ENCODE measurements around the gene IL1R2. TPM values are rescaled to one million over a fixed set of nuclear protein-coding genes. Genes with fewer than 3 reads are reported as not detected.
"Not testable (repeated sequence)": the region's sequence is repeated elsewhere in the genome, so short reads cannot be mapped to it uniquely, and the experiment has no call there.

IL1R2 gene
- total RNA-seq, 1 donor from 2014 or later, result 3.6 TPM

DNA sequence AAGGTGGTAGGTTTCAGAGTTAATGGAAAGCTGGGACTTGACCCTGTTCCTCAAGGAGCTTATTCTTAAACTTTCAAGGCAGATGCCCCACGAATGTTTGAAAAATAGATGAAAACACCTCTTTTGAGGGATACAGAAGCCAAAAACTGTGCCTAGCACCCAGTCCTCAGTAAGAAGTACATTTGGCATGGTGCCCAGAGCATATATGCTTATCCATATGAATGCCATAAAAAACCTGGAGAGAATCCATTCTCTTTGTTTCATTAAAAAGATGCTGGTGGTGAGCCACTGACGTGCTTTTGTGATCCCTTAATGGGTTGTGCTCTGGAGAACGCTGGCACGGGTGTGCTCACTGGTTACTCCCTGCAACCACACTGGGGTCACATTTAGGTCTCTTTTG is 69.0 kb downstream of the IL1R2 start:
- DNase-seq (ENCODE audit: low spot score), result no peak

DNA sequence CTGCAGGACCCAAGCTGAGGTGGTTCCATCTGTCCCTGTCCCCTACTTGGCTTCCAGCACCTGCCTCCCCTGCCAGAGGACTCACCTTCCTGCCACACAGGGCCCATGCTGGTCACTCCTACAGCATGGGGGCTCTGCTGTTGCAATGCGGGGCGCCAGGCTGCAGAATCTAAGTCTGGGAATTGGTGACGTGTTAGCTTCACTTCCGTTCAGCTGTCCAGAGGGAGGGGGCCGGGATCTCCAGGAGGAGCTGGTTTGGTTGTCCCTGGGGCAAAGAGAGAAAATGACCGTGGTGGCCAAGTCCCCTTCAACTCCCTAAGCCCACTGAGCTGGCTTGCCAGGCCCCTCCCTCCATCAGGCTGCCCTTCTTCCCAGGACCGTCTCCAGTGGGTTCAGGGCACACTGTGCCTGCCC is 69.5 kb downstream of the IL1R2 start:
- DNase-seq (ENCODE audit: low spot score), result no peak

DNA sequence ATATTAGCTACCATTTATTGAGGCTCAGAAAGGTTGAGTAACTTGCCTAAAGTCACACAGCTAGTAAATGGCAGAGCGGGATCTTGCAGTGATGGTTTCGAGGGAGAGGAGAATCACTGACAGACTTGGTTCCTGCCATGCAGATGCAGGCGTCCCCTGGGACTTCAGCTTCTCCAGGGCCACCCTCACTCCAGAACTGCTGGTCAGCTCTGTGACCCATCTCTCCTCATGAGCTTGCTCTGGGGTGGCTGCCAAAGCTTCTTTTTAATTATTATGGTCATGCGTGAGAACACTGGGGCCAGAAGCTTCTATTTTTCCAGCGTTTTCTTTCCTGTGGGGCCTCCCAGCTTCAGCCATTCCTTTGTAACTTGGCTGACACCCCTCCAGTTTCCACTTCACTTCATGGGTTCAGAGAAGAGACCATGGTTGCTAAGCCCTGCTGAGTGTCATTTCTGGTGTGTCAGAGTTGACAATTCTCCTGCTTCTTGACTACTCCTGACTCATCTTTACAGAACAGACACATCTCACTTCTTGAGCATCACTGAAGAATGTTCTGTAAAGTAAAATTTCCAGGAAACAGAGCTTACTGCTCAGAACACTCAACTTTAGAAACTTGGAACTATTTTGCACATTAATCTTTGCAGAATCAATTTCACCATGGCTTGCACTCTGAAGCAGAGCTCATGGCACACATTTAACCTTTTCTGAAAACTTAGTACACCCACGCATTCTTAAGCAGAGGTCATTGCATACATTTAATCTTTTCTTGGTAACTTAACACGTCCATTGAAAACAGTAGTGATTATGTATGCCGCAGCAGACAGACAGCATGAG is 70.4 kb downstream of the IL1R2 start:
- peak; percentile 94 for DNase-seq (ENCODE audit: low spot score)

DNA sequence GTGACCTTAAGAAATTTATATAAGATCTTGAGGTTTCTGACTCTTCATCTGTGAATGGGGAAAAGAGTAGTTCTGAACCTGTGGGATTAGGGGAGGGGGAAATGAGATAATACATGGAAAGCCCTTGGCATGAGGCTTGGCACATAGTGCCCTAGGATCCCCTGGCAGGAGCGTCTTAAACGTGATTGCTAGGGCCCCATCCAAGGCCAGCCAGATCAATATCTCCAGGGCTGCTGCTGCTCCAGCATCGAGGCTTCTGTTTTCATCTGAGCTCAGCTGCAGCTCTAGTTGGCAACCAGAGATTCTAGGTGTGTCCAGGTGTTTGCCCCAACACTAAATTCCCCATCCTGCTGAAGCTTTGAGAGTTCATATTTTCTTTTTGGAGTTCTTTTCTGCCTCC is 71.0 kb downstream of the IL1R2 start:
- DNase-seq (ENCODE audit: low spot score), result no peak

DNA sequence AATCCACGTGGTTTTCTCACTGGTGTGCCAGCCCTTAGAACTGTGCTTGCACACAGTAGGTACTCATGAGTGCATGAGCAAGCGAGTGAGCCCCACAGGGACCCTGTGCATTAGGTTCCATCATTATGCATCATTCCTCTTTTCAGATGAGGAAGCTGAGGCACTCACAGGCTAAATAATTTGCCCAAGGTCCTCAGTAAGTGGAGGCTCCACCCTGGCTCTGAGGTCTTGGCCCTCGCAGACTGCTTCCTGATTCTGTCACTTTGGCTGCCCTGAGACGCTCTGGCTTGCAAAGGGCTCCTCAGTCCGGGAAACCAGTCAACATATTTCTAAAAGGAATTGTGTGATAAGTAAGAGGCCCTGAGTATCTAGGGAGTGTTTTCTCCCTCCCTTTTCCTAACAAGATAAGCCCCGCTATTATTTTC is 71.7 kb downstream of the IL1R2 start:
- peak; percentile 96 for DNase-seq (ENCODE audit: low spot score)

DNA sequence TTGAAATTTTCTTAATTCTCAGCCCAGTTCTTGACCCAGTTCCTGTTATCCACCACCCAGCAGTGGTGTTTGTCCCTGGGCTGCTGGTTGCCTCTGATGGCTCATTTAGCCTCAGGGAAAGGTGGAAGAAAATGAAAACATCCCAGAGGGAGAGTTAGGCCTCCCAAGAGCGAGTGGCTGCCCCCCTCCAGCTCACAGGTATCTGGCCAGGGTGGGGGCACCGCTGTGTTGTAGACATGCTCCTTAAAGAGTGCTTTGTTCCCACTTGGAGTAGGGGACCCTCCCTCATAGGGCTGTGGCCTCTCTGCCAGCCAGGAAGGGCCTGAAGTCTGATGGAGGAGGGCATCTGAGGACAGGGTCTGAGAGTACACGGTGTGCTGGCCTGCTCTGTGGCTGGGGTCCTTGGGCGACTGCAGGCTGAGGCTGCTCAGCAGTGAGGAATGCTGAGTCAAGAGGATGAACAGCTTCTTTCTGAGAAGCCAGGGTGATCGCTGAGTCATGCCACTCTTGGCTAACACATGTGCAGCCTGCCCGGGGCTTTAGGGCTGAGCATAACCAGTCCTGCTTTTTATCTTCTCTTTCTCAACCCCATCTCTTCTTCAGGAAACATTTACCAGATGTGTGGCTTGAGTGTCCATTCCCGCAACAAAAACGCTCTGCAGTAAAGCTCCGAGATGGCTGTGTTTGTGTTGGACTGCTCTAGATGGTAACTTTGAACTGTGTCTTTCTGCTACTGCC is 72.3 kb downstream of the IL1R2 start:
- DNase-seq (ENCODE audit: low spot score), result peak; percentile 98

DNA sequence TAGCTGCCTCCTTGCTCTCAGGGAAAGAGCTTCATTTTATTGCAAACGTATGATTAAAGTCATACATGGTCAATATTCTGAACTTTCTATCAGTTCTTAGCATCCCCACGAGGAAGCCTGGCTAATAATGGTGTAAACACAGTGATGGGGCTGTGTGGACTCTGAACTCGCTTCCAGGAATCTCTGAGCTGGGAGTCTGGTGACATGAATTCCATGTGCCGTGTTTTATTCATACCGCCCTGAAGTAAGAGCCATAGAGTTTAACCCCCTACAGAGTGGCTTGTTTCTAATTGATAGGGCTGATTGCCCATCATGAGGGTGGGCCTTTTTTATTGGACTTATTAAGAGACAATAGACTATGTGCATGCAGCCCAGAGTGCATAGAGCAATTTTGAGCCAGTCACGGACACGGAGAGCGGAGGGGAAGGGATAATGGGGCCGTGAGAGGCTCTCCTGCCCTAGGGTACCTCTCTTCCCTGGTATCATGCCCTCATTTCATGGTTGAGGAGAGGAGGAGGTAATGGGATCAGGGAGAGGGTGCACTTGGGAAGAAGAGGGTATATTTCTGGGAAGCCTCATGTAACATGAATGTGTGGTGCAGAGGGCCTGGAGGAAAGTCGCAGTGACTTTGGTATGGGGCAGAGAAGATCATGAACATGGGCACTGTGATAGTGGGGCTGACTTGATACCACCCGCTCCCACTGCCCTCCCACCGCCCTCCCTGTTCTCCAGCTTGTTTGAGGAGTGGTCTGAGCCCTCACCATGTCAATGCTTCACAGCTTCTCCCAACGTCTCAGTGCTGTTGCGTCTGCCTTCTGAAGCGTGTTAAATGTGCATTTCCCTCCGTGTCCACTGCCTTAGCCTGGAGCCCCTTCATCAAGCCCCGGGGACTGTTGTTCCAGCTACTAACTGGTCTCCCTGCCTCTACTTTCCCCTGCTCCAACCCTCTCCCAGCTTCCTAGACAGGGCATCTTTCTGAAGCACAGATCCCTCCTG is 73.2 kb downstream of the IL1R2 start:
- no peak for DNase-seq (ENCODE audit: low spot score)

DNA sequence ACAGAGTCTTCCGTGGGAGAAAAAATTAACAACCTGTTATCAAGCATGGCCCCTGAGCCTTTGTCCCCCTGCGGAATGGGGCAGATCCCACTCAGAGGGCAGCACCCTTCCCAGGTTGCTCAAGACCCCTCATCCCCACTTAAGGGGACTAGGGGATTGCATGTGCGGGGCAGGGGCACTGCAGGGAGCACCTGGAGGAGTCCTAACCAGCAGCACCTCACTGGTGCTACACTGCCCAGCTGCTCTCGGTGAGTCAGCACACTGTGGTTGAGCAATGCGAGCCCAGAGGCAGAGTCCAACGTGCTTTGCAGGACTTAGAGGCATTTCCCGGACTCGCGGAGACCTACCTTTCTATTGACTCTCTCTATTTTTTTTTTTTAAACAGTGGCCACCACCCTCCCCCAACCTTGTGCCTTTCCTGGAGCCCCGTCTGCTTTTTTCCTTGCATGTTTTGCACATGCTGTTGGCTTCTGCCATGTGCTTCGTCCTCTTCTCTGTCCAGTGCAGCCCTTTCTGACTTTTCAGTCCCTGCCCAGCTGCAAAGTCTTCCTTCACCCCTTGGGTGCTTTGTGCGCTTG is 74.0 kb downstream of the IL1R2 start:
- no peak for DNase-seq (ENCODE audit: low spot score)

DNA sequence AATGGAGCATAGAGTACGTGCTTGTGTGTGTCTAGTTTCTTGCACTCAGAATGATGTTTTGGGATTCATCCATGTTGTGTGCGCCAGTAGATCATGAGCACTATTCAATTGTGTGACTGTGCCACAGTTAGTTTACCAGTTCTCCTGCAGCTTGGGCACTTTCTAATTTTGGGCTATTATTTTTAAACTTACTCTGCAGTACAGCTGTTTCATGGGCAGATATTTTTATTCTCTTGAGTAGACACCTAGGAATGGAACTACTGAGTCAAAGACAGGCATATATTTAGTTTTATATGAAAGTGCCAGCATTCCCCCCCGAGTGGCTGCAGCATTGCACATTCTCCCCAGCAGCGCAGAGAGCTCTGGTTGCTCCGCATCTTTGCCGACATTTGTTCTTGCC is 74.8 kb downstream of the IL1R2 start:
- no peak for DNase-seq (ENCODE audit: low spot score)

DNA sequence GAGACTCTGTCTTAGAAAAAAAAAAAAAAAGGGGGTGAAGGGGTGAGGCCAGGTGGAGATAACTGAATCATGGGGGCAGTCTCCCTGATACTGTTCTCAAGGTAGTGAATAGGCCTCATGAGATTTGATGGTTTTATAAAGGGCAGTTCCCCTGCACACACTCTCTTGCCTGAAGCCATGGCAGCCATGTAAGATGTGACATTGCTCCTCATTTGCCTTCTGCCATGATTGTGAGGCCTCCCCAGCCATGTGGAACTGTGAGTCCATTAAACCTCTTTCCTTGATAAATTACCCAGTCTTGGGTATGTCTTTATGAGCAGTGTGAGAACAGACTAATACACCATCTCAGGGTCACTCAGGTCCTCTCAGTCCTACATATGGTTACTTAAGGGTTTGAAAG is 76.4 kb downstream of the IL1R2 start:
- DNase-seq (ENCODE audit: low spot score), result not testable (repeated sequence)

DNA sequence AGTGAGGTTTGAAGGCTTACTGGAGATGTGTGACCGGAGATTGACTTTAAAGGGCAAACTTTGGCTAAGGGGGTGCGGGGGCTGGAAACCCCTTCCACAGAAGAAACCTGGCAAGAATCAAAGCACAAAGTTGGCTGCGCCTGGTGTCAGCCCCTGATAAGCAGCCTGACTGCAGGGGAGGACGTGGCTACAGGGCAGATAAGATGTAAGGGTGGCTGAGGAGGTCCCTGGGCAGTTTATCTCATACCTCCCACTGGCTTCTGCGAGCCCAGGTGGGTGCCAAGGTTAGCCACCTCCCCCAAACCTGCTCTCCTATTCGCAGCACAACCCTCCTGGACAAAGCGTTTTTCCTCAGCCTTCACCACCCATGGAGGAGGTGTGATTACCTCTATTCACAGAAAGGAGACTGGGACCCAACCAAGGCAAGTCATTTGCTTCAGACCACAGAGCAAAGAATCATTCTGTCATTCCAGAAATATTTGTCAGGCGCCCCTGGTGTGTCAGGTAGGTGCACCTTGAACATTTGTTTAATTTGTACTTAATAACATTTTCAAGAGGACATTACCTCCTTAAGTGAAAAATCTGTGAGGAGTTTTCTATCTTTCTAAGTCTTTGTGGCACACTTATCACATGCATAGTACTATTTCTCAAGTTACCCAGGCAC is 77.7 kb downstream of the IL1R2 start:
- DNase-seq (ENCODE audit: low spot score), result no peak

DNA sequence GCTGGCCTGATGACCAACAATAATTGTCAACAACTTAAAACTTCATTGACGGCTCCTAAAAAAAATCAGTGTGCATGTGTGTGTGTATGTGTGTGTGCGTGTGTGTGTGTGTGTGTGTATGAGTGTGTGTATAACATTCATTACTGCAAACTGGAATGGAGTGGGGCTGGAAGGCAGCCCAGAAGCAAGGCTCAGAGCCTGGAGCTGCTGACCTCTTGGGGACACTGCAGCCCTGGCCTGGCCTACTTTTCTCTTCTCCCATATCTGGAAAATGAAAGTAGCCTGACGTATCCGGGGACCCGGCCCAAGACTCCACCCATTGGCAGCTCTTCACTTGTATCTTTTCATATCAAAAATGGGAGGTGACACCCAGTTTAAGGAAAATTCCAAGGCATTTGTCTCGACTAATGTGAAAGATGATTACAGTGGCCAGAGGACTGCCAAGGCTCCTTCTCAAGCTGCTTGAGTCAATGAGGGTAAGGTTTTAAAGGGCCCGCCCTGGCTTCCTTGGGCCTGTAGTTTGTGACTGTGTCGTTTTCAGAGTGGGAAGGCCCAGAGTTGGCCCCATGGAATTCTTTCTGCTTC is 78.4 kb downstream of the IL1R2 start:
- DNase-seq (ENCODE audit: low spot score), result peak; percentile 89

DNA sequence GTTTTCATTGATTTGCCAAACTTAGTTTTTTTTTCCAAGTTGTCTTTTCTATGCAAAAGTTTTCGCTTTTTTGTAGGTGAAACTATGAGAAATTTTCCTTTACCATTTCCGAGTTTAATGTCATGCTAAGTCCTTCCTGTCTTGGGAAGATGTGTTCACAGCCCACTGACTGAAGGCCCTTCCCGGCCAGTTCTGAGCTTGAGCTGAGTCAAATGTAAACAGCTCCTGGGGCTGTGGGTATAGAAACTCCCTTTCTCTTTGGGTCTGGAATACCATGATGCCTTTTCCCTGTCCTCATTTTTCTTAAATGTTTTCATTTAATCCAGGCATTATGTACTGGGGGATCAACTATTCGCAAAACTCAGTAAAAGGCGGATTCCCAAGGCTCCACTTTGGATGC is 81.0 kb downstream of the IL1R2 start:
- DNase-seq (ENCODE audit: low spot score), result no peak

DNA sequence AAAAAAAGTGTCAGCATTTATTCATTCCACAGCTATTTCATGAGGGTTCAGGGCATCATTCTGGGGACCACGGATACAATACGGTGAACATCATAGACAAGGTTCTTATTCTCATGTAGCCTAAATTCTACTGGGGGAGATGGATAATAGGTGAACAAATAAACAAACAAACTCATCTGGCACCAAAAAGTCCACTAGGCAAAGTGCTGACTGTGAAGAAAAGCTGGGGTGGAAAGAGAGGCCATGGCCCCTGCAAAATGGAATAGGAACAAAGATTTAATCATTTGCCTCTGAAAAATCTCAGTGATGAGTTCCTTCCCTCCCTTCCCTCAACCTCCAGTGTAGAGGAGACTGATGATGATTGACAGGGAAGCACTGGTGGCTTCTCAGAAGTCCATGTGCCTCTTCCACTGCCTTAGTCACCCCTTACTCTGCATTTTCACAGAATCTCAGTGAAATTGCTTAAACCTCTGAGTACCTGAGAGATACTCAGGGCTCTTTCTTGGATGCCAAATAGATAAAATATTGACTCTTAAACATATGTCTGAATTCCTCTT is 81.5 kb downstream of the IL1R2 start:
- no peak for DNase-seq (ENCODE audit: low spot score)

DNA sequence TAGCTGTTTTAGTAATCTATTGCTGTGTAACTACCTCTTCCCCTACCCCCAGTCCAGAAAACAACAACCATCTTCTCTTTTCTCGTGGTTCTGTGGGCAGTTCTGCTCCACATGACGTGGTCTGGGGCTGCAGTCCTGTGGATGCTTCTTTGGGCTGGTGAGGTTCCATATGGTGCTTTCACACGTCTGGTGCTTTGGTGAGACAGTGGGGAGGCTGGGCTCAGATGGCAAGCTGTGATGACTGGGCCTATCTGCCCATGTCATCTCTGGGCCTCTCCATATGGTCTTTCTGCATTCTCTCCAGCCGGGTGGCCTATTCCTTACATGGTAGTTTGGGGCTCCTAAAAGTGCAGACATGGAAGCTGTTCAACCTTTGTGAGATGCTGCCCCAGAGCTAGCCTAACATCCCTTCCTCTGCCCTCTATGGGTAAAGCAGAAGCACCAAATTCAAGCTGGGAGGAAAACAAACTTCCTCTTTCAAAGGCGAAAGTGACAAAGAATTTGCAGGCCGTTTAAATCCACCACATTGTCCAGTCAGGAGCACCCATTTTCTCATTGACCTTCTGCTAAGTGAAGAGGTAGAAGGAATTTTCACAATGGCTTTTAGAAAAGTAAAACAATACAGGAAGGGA is 82.5 kb downstream of the IL1R2 start:
- DNase-seq (ENCODE audit: low spot score), result no peak

DNA sequence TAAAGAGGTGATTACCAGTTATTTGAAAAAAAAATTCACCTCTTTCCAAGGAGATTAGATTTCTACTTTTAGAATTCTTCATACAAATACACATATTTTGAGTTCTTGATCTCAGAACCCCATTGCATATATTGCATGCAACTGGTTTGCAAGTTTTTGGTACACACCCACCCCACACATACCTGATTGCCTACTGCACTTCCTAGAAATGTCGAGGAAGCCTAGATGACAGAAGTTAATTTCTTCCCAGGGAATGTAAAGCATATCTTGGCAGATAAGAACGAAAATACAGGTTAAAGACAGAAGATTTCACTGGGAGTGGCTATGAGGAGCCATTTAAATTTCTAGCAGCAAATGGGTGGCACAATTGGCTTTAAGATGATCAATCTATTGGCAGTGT is 83.7 kb downstream of the IL1R2 start:
- no peak for DNase-seq (ENCODE audit: low spot score)

DNA sequence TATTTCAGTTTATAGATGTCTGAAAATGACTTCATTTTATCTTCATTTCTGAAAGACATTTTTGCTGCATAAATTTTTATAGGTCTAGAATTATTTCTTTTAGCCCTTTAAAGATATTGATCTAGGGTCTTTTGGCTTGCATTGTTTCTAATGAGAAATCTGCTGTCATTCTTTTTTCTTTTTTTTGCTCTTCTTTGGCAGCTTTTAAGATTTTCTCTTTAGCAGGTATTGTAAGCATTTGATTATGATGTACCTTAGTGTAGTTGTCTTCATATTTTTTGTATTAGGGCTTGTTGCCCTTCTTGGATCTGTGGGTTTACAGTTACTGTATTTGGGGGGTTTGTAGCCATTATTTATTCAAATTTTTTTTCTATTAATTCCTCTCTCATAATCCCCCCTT is 84.8 kb downstream of the IL1R2 start:
- no peak for DNase-seq (ENCODE audit: low spot score)
